Hematopoietic multipotent progenitor cell (in vitro differentiated cells): ENCODE results near the gene ANAPC2. TPM values are rescaled to one million over a fixed set of nuclear protein-coding genes. Genes with fewer than 3 reads are reported as not detected.

Experiments used
- DNase-seq, 3 donors: peaks; one replicate each; pipeline ENCODE4 v3.0.0-alpha.2; 2011 to 2015; ENCODE audit warnings: low read depth in 2 of 3, low spot score in 2 of 3
- total RNA-seq: library from RNA; depleted of rRNA; stranded (reverse); fragments of >200 nt; gene quantifications from one replicate; pipeline ENCODE4 v1.2.3, GENCODE V29; 2012

ANAPC2 gene
- total RNA-seq, 1 donor: 59.8 TPM

DNA sequence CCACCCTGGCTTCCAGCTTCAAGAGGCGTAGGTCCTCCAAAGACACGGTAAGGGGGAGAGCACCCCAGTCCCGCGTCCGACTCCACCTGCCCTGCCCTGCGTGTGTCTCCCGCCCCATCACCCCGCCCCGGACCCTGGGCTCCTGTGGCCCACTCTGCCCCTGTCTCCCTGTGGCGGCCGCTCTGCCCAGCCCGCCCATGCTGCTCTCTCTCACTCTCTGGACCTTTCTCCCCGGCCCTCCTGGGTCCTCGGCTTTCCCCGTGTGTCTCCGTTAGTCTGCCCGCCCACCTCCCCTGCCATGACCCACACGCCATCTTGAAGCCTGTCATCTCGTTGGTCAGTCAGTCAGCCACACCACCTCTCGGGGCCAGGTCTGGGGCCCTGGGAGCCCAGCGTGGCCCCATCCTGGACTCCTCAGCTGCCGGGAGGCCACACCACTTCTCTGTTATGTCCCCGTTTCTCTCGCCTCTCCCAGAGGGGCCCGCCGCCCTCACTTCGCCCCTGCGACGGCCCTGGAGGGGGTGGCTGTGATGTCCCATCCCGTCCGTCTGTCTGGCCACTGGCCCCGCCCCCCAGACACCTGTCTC is 23.0 kb downstream of the ANAPC2 start:
- no peak for DNase-seq

DNA sequence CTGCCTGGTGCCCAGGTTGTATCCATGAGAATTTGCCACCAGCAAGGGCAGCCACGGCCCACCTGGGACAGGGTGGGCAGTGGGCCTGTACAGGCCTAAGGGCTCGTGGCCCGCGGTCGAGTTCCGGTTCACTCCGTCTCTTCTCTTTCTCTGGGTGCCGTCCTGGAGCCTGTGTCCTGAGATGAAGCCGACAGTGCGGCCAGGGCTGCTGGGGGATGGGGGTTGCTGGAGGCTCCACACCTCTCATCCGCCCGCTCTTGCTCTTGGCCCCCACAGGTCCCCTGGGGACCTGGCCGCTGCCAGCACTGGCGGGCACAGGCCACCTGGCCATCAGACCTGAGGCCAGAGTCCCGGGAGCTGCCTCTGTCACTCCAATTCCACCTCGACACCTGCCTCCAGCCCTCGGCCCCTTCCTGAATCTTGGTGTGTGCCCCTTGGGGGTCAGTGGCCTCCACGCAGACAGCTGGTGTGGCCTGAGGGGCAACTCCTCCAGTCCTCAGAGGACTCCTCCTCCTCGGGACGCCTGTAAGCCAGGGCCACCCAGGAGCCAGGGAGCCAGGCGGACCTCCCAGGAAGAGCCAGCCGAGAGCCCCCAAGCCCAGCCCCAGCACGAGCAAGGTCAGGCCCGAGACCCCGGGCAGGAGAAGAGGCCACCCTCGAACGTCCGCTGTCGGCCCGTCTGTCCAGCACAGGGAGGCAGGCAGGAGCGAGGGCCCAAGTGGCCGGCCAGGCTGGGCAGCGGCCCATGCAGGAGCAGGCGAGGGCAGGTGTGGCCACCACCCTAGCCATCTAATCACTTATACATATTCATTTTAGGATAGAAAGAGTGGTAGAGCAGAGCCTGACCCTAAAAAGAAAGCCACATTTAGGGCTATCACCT is 23.8 kb downstream of the ANAPC2 start:
- DNase-seq: no peak

DNA sequence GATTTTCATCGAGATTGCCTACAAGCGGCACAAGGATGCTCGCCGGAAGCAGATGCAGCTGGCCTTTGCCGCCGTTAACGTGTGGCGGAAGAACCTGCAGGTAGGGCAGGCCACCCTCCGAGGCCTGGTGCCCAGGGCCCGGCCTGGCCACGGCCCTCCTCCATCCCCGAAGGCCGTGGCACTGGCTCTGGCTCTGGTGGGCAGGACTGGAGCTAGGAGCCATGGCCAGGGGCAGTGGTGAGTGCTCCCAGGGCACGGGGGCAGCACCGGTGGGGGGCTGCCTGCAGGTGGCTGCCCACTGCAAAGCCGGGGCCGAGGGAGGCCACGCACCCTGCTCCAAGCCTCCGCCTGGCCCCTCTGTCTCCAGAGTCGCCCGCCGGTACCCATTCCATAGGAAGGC is 24.6 kb downstream of the ANAPC2 start:
- DNase-seq: no peak

DNA sequence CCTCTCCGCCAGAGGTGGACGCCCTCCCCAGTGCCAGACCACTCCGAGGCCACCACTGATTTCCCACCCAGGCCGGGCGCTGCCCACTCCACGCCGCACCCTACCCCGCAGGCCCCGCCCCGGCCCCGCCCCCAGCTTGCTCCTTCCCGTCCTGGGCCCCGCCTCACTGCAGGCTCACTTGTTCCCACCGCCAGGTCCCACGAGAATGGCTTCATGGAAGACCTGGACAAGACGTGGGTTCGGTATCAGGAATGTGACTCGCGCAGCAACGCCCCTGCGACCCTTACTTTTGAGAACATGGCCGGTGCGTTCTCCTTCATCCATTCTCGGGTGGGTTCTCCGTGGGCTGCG is 25.0 kb downstream of the ANAPC2 start:
- no peak for DNase-seq

DNA sequence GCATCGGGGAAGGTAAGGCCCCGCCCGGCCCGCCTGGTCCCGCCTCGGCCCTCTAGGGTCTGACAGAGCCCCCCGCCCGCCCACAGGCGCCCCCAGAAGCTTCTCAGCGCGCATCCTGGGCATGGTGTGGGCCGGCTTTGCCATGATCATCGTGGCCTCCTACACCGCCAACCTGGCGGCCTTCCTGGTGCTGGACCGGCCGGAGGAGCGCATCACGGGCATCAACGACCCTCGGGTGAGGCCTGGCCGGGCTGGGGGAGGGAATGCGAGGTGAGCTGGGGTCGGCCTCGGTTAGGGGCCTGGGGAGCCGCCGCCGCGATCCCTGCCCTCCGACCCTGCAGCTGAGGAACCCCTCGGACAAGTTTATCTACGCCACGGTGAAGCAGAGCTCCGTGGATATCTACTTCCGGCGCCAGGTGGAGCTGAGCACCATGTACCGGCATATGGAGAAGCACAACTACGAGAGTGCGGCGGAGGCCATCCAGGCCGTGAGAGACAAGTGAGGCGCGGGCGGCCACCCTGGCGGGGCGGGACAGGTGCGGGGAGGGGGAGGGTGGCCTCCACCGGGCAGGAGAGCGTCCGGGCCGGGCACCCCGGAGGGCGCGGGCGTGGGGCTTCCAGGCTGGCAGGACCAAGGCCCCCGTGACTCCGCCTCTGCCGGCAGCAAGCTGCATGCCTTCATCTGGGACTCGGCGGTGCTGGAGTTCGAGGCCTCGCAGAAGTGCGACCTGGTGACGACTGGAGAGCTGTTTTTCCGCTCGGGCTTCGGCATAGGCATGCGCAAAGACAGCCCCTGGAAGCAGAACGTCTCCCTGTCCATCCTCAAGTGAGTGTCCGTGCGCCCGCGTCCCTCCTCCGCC is 25.6 kb downstream of the ANAPC2 start:
- DNase-seq: no peak

DNA sequence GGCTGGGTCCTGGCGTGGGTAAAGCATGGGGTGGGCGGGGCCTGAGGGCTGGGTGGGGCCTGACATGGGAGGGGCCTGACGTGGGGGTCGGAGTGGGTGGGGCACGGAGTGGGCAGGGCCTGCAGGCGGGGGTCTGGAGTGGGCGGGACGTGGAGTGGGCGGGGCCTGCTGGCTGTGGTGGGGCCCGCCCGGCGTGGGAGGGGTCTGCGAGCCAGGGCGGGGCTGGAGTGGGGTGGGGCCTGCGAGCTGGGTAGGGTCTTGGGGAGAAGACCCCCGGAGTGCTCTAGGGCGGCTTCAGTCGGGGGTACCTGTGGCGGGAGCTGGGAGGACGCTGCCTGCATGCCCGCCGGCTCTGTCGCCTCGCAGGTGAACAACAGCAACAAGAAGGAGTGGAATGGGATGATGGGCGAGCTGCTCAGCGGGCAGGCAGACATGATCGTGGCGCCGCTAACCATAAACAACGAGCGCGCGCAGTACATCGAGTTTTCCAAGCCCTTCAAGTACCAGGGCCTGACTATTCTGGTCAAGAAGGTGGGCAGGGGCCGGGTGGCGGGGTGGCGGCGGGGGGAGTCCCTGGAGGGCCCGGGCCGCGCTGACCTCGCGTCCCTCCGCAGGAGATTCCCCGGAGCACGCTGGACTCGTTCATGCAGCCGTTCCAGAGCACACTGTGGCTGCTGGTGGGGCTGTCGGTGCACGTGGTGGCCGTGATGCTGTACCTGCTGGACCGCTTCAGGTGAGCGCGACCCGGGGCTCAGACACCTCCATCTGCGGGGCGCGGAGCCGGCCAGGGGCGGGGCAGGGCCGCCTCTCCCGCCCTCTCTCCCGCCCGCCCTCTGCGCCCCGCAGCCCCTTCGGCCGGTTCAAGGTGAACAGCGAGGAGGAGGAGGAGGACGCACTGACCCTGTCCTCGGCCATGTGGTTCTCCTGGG is 26.5 kb downstream of the ANAPC2 start:
- DNase-seq: no peak

DNA sequence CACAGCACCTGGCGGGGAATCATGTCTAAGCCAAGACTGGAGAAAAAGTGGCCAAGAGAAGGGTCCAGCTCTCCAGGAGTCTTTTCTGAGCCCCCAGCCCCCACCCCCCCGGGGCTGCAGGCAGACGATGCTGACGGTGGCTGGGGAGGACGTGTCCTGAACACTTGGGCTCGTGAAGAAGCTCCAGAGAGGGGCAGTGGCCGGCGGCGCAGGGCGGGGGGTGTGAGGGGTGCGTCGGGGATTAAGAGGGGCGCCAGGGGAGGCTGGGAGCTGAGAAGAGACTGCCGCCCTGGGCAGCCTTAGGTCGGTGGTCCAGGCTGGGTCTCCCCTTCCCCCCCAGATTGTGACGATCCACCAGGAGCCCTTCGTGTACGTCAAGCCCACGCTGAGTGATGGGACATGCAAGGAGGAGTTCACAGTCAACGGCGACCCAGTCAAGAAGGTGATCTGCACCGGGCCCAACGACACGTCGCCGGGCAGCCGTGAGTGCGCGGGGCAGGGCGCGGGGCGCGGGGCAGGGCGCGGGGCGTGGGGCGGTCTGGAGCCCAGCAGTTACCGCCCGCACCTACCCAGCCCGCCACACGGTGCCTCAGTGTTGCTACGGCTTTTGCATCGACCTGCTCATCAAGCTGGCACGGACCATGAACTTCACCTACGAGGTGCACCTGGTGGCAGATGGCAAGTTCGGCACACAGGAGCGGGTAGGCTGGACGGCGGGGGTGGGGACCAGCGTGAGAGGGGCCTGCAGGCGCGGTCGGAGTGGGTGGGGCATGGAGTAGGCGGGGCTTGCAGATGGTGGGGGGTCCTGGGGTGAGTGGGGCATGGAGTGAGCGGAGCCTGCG is 27.4 kb downstream of the ANAPC2 start:
- DNase-seq: no peak

DNA sequence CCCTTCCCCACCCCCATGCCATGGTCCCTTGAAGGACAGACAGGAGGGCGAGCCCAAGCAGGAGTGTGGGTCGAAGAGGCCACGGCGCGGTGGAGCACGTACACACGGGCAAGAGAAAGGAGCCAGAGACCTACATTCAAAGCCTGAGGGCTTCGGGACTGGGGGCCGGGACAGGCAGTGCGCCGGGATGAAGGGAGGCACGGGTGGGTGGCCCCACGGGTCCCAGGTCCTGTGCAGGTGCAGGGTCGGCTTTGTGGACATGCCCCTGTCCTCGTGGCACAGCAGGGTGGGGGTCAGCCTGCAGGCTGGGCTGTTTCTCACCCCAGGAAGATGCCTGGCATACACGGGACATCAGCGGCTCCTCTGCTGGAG is 28.3 kb downstream of the ANAPC2 start:
- no peak for DNase-seq

DNA sequence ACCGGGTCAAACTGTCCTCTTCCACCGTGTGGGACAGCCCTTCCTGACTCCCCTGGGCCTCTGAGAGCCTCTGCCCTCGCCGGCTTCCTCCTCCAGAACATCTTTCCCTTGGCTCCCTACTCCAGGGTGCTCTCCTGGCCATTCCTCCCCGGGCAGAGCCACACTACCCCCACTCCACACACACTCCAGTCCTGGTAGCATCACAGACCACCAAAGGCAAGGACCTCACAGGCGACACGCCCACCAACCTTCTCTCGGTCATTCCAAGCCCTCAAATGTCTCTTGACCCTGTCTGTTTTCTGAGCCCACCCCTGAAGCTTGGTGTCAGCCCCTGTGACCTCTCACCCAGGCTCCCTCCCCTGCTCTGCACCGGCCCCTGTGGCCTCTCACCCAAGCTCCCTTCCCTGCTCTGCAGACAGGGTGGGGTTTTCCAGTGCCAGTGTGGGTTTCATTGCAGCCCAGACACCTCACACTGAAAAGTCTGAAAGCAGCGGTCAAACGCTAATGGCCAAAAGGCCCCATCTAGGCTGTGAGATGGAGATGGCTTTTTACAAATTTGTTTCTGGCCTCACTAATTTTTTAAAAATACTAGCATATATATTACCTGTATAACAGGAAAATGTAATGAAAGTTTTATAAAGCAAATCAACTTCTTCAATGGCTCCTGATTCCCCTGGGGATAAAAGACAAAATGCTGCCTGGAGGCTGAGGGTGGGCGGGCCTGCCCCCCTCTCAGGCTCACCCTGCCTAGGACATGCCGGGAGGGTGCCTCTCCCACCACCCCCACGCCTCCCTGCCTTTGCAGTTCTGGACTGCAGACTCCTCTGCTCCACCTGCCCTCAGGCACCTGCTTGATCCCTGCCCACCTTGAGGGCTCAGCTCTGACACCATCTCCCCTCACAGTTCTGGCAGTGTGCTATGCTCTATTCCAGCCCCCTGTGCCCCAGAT is 29.0 kb downstream of the ANAPC2 start:
- no peak for DNase-seq

DNA sequence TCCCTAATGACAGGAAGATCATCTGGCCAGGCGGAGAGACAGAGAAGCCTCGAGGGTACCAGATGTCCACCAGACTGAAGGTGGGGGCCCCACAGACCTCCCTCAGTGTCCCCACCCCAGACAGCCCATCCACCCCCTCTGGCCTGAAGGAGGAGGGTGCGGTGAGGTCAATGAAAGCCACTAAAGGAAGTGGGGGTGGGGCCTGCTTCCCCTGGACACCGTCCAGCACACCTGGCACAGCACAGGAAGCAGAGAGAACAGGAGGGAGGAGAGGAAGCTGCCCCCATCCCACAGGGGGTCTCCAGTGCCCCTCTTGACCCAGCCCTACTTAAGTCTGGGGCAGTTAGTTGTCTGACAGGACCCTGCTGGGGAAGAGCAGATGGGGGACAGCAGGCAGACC is 29.7 kb downstream of the ANAPC2 start:
- no peak for DNase-seq

DNA sequence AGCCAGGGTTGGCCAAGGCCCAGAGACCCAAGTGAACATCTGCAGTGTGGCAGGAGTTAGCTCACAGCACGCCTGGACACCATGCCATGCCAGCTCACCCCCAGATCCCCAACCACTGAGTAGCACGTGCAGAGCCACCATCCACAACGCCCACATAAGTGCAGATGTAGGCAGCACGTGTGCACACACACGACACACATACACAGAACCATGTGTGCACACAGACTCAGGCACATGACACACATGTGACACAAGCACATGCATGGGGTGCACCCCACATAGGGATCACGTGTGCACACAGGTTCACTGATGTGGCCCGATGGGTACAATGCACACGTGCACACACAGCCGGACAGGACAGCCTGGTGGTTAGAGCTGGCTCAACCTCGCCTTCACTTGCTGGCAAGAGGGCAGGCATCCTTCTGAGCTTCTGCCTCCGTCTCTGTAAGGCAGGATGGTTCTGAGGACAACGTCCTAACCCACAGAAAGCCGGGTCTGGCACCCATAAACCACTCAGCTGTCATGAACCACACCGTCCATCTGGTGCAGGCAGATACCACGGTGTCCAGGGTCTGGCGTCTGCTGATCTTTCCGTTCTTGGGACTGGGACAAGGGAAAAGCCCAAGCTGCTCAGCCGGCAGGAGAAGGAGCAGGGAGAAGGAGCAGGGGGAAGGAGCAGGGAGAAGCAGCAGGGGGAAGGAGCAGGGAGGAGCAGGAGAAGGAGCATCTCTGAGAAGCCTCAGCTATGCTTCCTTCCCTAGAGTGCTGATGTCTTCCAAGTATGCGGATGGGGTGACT is 30.5 kb downstream of the ANAPC2 start:
- DNase-seq: no peak

DNA sequence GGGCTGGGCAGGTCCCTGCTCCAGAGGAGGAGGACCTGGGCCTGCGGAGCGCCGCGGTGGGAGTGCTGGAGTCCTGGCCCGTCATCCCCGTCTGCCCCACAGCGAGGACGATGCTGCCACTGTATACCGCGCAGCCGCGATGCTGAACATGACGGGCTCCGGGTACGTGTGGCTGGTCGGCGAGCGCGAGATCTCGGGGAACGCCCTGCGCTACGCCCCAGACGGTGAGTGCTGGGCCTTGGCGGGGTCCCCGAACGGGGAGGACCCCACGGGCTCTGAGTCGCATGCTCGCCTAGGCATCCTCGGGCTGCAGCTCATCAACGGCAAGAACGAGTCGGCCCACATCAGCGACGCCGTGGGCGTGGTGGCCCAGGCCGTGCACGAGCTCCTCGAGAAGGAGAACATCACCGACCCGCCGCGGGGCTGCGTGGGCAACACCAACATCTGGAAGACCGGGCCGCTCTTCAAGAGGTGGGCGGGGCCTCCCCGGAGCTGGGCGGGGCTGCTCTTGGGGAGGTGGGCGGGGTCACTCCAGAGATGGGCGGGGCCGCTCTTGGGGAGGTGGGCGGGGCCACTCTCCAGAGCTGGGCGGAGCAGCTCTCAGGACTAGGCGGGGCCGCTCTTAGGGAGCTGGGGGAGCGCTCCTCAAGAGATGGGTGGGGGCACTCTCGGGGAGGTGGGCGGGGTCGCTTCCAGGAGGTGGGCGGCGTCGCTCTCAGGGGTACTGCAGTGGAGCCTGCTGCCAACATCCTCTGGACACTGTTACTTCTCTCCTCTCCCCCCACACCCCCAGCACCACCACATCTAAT is 31.6 kb downstream of the ANAPC2 start:
- peak; percentile 22 to 67 (median 48) for DNase-seq

DNA sequence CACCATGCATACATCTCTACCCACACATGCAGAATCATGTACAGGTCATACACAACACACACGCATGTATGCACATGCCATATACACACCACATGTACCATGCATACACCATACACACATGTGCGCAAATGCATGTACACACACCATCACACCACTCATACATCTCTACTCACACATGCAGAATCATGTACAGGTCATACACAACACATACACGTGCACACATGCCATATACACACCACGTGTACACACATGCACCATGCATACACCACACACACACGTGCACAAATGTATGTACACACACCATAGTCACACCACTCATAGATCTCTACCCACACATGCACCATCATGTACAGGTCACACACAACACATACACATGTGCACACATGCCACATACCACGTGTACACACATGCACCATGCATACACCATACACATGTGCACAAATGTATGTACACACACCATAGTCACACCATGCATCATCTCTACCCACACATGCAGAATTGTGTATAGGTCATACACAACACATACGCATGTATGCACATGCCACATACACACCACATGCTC is 35.4 kb downstream of the ANAPC2 start:
- DNase-seq: no peak

DNA sequence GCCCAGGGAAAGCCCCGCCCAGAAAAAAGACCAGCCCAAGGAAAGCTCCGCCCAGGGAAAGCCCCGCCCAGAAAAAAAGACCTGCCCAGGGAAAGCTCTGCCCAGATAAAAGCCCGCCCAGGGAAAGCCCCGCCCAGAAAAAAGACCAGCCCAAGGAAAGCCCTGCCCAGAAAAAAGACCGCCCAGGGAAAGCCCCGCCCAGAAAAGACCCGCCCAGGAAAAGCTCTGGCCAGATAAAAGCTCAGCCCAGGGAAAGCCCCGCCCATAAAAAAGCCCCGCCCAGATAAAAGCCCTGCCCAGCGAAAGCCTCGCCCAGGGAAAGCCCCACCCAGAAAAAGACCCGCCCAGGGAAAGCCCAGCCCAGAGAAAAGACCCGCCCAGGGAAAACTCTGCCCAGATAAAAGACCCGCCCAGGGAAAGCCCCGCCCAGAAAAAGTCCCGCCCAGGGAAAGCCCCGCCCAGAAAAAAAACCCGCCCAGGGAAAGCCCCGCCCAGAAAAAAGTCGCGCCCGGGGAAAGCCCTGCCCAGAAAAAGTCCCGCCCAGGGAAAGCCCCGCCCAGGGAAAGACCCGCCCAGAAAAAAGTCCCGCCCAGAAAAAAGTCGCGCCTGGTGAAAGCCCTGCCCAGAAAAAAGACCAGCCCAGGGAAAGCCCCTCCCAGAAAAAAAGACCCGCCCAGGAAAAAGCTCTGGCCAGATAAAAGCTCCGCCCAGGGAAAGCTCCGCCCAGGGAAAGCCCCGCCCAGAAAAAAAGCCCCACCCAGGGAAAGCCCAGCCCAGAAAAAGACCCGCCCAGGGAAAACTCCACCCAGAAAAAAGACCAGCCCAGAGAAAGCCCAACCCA is 37.5 kb downstream of the ANAPC2 start:
- peak in 2 of 3 donors; percentile 45 to 70 for DNase-seq

DNA sequence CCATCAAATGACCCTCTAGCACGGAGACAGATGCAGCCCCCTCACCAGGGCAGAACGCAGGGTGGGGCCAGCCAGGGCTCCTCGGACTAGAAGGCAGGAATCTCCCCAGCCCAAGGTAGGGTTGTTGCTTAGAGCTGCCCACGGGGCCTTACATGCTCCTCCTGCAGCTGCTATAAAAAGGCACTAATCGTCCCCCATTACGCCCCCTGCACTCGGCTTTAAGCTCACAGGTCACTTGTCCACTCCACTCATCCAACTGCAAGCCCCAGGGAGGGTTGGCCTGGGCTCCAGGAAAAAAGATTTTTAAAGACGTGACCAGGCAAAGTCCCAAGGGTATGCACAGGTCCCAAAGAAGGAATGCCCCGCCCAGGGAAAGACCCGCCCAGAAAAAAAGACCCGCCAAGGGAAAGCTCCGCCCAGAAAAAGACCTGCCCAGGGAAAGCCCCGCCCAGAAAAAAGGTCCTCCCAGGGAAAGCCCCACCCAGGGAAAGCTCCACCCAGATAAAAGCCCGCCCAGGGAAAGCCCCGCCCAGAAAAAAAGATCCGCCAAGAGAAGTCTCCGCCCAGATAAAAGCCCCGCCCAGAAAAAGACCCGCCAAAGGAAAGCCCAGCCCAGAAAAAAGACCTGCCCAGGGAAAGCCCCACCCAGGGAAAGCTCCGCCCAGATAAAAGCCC is 38.3 kb downstream of the ANAPC2 start:
- DNase-seq: no peak
